HCT116 (cell line): Measurements from ENCODE around the gene RAPGEF3. TPM values are rescaled to one million over a fixed set of nuclear protein-coding genes. Genes with fewer than 3 reads are reported as not detected.

Experiments used
- ATAC-seq: fragments of 200-7000 bp; cut with Tn5 transposase; 2 replicates; pipeline ENCODE4 v1.9.1; 2020; ENCODE audit warnings: mild to moderate bottlenecking, moderate library complexity
- BruUV-seq: library from RNA; stranded (reverse); fragments of 400-500 nt; replicated peaks from 2 replicates; lab custom pipeline; 2021; lab: Mats Ljungman, UMichigan
- CTCF ChIA-PET: fragments of 300-600 bp; sonication (Branson Sonifier 250); formaldehyde crosslinking; loops from one replicate; lab custom pipeline; 2021; ENCODE audit warnings: antibody characterized with exemption; lab: Charles Lee
- POLR2A ChIA-PET: fragments of 300-600, 350-600 bp; sonication (Branson Sonifier 250); formaldehyde crosslinking; loops from one replicate; lab custom pipeline; 2021; ENCODE audit warnings: antibody characterized with exemption; lab: Charles Lee
- RAD21 ChIA-PET, 2 experiments: fragments of 300-600 bp; sonication (Branson Sonifier 250); formaldehyde crosslinking; loops; one replicate each; lab custom pipeline; 2023; ENCODE audit warnings: low total read pairs in 2 of 2; ENCODE audit not compliant: uncharacterized antibody in 2 of 2, unreplicated experiment in 2 of 2, low non-redundant PET in 1 of 2; lab: Charles Lee
- DNase-seq: peaks from one replicate; pipeline ENCODE4 v3.0.0-alpha.2; 2010; ENCODE audit warnings: low read depth, low spot score
- H2AFZ ChIP-seq: fragments of 200-600 bp; shearing (Covaris generic), sonication (generic); 2 replicates; pipeline ENCODE4 v1.6.1; 2017; ENCODE audit warnings: low read depth, mixed run types, mixed read lengths, antibody characterized with exemption, low read length; ENCODE audit not compliant: poor library complexity, severe bottlenecking
- H3K27ac ChIP-seq: 2 replicates; pipeline ENCODE4 v1.5.1; 2012; ENCODE audit warnings: low read depth, low read length
- H3K27me3 ChIP-seq: fragments of 200-600 bp; sonication (generic); 2 replicates; pipeline ENCODE4 v1.6.1; 2016; ENCODE audit warnings: mixed run types, low read length, mixed read lengths; ENCODE audit not compliant: insufficient read depth
- H3K36me3 ChIP-seq, 2 experiments: fragments of 200-500 bp in 1 of 2; fragments of 200-600 bp in 1 of 2; sonication (Bioruptor generic) in 1 of 2; sonication (generic) in 1 of 2; 2 replicates each; pipeline versions ENCODE4 v1.5.1 to v1.6.1; 2014 to 2016; ENCODE audit warnings: low read length in 2 of 2, inconsistent platforms in 1 of 2, mixed read lengths in 1 of 2, mixed run types in 1 of 2; ENCODE audit not compliant: insufficient read depth in 2 of 2, control insufficient read depth in 1 of 2
- H3K4me1 ChIP-seq, 2 experiments: fragments of 200-600 bp in 1 of 2; sonication (generic) in 1 of 2; 2 replicates each; pipeline versions ENCODE4 v1.5.1 to v1.6.1; 2012 to 2017; ENCODE audit warnings: low read length in 2 of 2, inconsistent platforms in 1 of 2, mild to moderate bottlenecking in 1 of 2, mixed read lengths in 1 of 2, mixed run types in 1 of 2, moderate library complexity in 1 of 2; ENCODE audit not compliant: insufficient read depth in 2 of 2, control insufficient read depth in 1 of 2
- H3K4me2 ChIP-seq: fragments of 200-600 bp; sonication (generic); 2 replicates; pipeline ENCODE4 v1.6.1; 2017; ENCODE audit warnings: mixed run types, low read length, mixed read lengths
- H3K4me3 ChIP-seq, 2 experiments: fragments of 200-600 bp in 1 of 2; sonication (generic) in 1 of 2; replicated peaks in 1 of 2; 2 replicates each; pipeline ENCODE4 v1.5.1; 2011 to 2016; ENCODE audit warnings: low read length in 2 of 2, control low read depth in 1 of 2, low read depth in 1 of 2, mild to moderate bottlenecking in 1 of 2, mixed read lengths in 1 of 2, mixed run types in 1 of 2
- H3K79me2 ChIP-seq: fragments of 200-600 bp; sonication (generic); 2 replicates; pipeline ENCODE4 v1.6.1; 2017; ENCODE audit warnings: mild to moderate bottlenecking, mixed run types, low read length, moderate library complexity, mixed read lengths; ENCODE audit not compliant: insufficient read depth
- H3K9ac ChIP-seq: fragments of 200-600 bp; sonication (generic); 2 replicates; pipeline ENCODE4 v1.6.1; 2016; ENCODE audit warnings: low read length, mixed read lengths
- H3K9me2 ChIP-seq: fragments of 200-600 bp; sonication (generic), shearing (Covaris generic); 2 replicates; pipeline ENCODE4 v1.6.1; 2017; ENCODE audit warnings: mixed run types, mild to moderate bottlenecking, moderate library complexity; ENCODE audit not compliant: insufficient read depth
- H3K9me3 ChIP-seq, 2 experiments: fragments of 200-500 bp in 1 of 2; fragments of 200-600 bp in 1 of 2; sonication (Bioruptor generic) in 1 of 2; sonication (generic) in 1 of 2; 2 replicates each; pipeline ENCODE4 v1.6.1; 2014 to 2017; ENCODE audit warnings: low read length in 2 of 2, mixed read lengths in 2 of 2, inconsistent platforms in 1 of 2, low read depth in 1 of 2, mild to moderate bottlenecking in 1 of 2, mixed run types in 1 of 2, moderate library complexity in 1 of 2; ENCODE audit not compliant: control insufficient read depth in 1 of 2, insufficient read depth in 1 of 2
- H4K20me1 ChIP-seq: fragments of 200-600 bp; sonication (generic), shearing (Covaris generic); 2 replicates; pipeline ENCODE4 v1.6.1; 2017; ENCODE audit warnings: mixed run types, mild to moderate bottlenecking, moderate library complexity; ENCODE audit not compliant: insufficient read depth
- CTCF ChIP-seq, 3 experiments: fragments of 200-600 bp in 1 of 3; sonication (generic) in 1 of 3; IDR thresholded peaks in 2 of 3; conservative IDR thresholded peaks in 1 of 3; 2 replicates each; pipeline ENCODE4 v1.5.1; 2012 to 2017; ENCODE audit warnings: low read depth in 2 of 3, low read length in 2 of 3, antibody characterized with exemption in 1 of 3, borderline replicate concordance in 1 of 3, control low read depth in 1 of 3, mild to moderate bottlenecking in 1 of 3, mixed read lengths in 1 of 3, mixed run types in 1 of 3, moderate library complexity in 1 of 3; ENCODE audit not compliant: insufficient read depth in 1 of 3
- EZH2 ChIP-seq: fragments of 200-600 bp; sonication (generic); IDR thresholded peaks from 2 replicates; pipeline ENCODE4 v1.6.1; 2017; ENCODE audit warnings: antibody characterized with exemption, mixed run types
- YY1 ChIP-seq: IDR thresholded peaks from 2 replicates; pipeline ENCODE4 v1.6.1; 2011; ENCODE audit warnings: low read length, low read depth, moderate library complexity, mild to moderate bottlenecking; ENCODE audit not compliant: insufficient replicate concordance; ENCODE audit errors: extremely low read depth
- ZNF274 ChIP-seq: fragments of 200-500 bp; sonication (Bioruptor generic); IDR thresholded peaks from 2 replicates; pipeline ENCODE4 v1.6.1; 2014; ENCODE audit warnings: mild to moderate bottlenecking, low read depth, low read length, inconsistent platforms
- intact Hi-C: fragments of 100-400 bp; cut with micrococcal nuclease; formaldehyde crosslinking; loops from 2 replicates; pipeline ENCODE4 v1.10.0; 2022
- total RNA-seq: library from RNA; stranded (reverse); gene quantifications from one replicate; pipeline ENCODE4 v1.2.1, GENCODE V29; 2021; ENCODE audit not compliant: unreplicated experiment

Gene RAPGEF3
- total RNA-seq, 1 experiment from 2014 or later, result 1.8 TPM

- H3K36me3 ChIP-seq, result no peaks in the 10 kb centered on the region
- peaks cover 2 to 7% of the 10 kb centered on the region in 2 experiments; a peak in 3 of 4 replicates for H3K4me1 ChIP-seq
- H3K9me3 ChIP-seq, result no peaks in the 10 kb centered on the region
- no peaks in the 10 kb centered on the region for H3K27me3 ChIP-seq
- no peak overlapping the region for H3K4me2 ChIP-seq
- ATAC-seq (no peak), DNase-seq (no peak)
- RAD21 ChIA-PET, result no interaction called here
- CTCF ChIA-PET, result no interaction called here
- no peak overlapping the region for H3K9ac ChIP-seq
- intact Hi-C loops, result no loop called here
- no peak overlapping the region for H3K4me3 ChIP-seq
- no peak overlapping the region for H3K27ac ChIP-seq
- H2AFZ ChIP-seq, result no peak overlapping the region
- TF ChIP-seq ZNF274 (no peak), YY1 (no peak)
- no peaks in the 10 kb centered on the region for H4K20me1 ChIP-seq
- no peaks in the 10 kb centered on the region for H3K9me2 ChIP-seq
- POLR2A ChIA-PET, result no interaction called here
- peaks cover 25% of the 10 kb centered on the region; the same call in 1 of the 2 replicates for H3K79me2 ChIP-seq
- BruUV-seq, result no TSS peak
Observed at GRCh38 chr12:47803191-47803875, 44.7 kb upstream of the RAPGEF3 start.

- Histone ChIP-seq H3K4me3 (no peak overlapping the region), H3K79me2 (peaks cover 15% of the 10 kb centered on the region; the same call in 1 of the 2 replicates), H3K4me1 (no peaks in the 10 kb centered on the region), H3K9me3 (no peaks in the 10 kb centered on the region), H3K27me3 (no peaks in the 10 kb centered on the region), H4K20me1 (no peaks in the 10 kb centered on the region), H3K36me3 (no peaks in the 10 kb centered on the region; a peak in 1 of 4 replicates), H3K27ac (no peak overlapping the region), H3K4me2 (no peak overlapping the region), H2AFZ (no peak overlapping the region), H3K9me2 (no peaks in the 10 kb centered on the region), H3K9ac (no peak overlapping the region)
- no TSS peak for BruUV-seq
- POLR2A ChIA-PET, result interaction anchor here (1.2 kb wide), 1 partner anchor 27 kb away, joined by 3 read pairs; no protein-coding TSS in a partner anchor
- ATAC-seq (no peak), DNase-seq (no peak)
- CTCF ChIA-PET, result interaction anchor here (1.2 to 7.7 kb wide), 2 partner anchors 36 kb away, joined by 3 to 85 read pairs; no protein-coding TSS in a partner anchor
- intact Hi-C loops, result no loop called here
- RAD21 ChIA-PET, result no interaction called here
- TF ChIP-seq CTCF (IDR thresholded peaks at IDR 0.05 in 2 of 3, conservative IDR thresholded peaks at IDR 0.05 in 1 of 3; ENCODE audit: borderline replicate concordance in 1 of 3, insufficient read depth in 1 of 3, low read depth in 2 of 3, low read length in 2 of 3) (peak in 1 of 3 experiments; percentile 28; a peak in 3 of 6 replicates), EZH2 (no peak)
Observed at GRCh38 chr12:47802312-47802711, 43.6 kb upstream of the RAPGEF3 start.
